GM23338 (cell line): Measurements from ENCODE around the gene ATP6V0C. TPM values are rescaled to one million over a fixed set of nuclear protein-coding genes. Genes with fewer than 3 reads are reported as not detected.

Source experiments
- ATAC-seq: fragments of 200-7000 bp; cut with Tn5 transposase; 3 replicates; pipeline ENCODE4 v1.9.1; 2020
- DNase-seq: peaks from one replicate; pipeline ENCODE4 v3.0.0-alpha.2; 2015; ENCODE audit warnings: low spot score
- H2AFZ ChIP-seq: fragments of 200-600 bp; sonication (generic); 2 replicates; pipeline ENCODE4 v1.8.0; 2016; ENCODE audit warnings: antibody characterized with exemption, mild to moderate bottlenecking, moderate library complexity
- H3F3A ChIP-seq: fragments of 200-600 bp; sonication (generic); replicated peaks from 2 replicates; pipeline ENCODE4 v1.8.0; 2017; ENCODE audit warnings: antibody characterized with exemption, mixed run types, low read depth
- H3K27ac ChIP-seq: fragments of 200-600 bp; sonication (generic); 2 replicates; pipeline ENCODE4 v1.6.1; 2016; ENCODE audit warnings: low read depth
- H3K27me3 ChIP-seq: fragments of 200-600 bp; sonication (generic); 2 replicates; pipeline ENCODE4 v1.8.0; 2016; ENCODE audit warnings: mild to moderate bottlenecking, mixed run types, moderate library complexity; ENCODE audit not compliant: insufficient read depth
- H3K36me3 ChIP-seq: fragments of 200-600 bp; sonication (generic); 2 replicates; pipeline ENCODE4 v1.8.0; 2016; ENCODE audit warnings: mild to moderate bottlenecking; ENCODE audit not compliant: insufficient read depth
- H3K4me1 ChIP-seq: fragments of 200-600 bp; sonication (generic); 2 replicates; pipeline ENCODE4 v1.8.0; 2016; ENCODE audit warnings: mild to moderate bottlenecking, moderate library complexity; ENCODE audit not compliant: insufficient read depth
- H3K4me2 ChIP-seq: fragments of 200-600 bp; sonication (generic); 2 replicates; pipeline ENCODE4 v1.7.1; 2017; ENCODE audit warnings: mixed run types
- H3K4me3 ChIP-seq: fragments of 200-600 bp; sonication (generic); 2 replicates; pipeline ENCODE4 v1.6.1; 2016; ENCODE audit warnings: mixed run types
- H3K79me2 ChIP-seq: fragments of 200-600 bp; sonication (generic); replicated peaks from 2 replicates; pipeline ENCODE4 v1.8.0; 2017; ENCODE audit warnings: mild to moderate bottlenecking; ENCODE audit not compliant: insufficient read depth
- H3K9me2 ChIP-seq: fragments of 200-600 bp; sonication (generic); 2 replicates; pipeline ENCODE4 v1.8.0; 2017; ENCODE audit not compliant: insufficient read depth
- H4K20me1 ChIP-seq: fragments of 200-600 bp; sonication (generic); replicated peaks from 2 replicates; pipeline ENCODE4 v1.8.0; 2017; ENCODE audit warnings: mild to moderate bottlenecking; ENCODE audit not compliant: insufficient read depth
- H3K27ac Mint-ChIP-seq: 2 replicates; pipeline ENCODE4 v1.8.0; 2020; ENCODE audit warnings: inconsistent platforms, mild to moderate bottlenecking, moderate library complexity, mixed read lengths
- H3K27me3 Mint-ChIP-seq: 3 replicates; pipeline ENCODE4 v1.8.0; 2022; ENCODE audit warnings: low read depth, mild to moderate bottlenecking, moderate library complexity, mixed read lengths, inconsistent platforms; ENCODE audit not compliant: insufficient read depth, poor library complexity
- H3K36me3 Mint-ChIP-seq: 3 replicates; pipeline ENCODE4 v1.8.0; 2021; ENCODE audit warnings: low read depth, mild to moderate bottlenecking, inconsistent platforms, moderate library complexity, mixed read lengths
- H3K4me1 Mint-ChIP-seq: 3 replicates; pipeline ENCODE4 v1.8.0; 2020; ENCODE audit warnings: mild to moderate bottlenecking, inconsistent platforms, mixed read lengths
- H3K4me3 Mint-ChIP-seq: 3 replicates; pipeline ENCODE4 v1.8.0; 2021; ENCODE audit warnings: moderate library complexity, mild to moderate bottlenecking, inconsistent platforms, mixed read lengths
- H3K9me3 Mint-ChIP-seq: 3 replicates; pipeline ENCODE4 v1.8.0; 2020; ENCODE audit warnings: moderate library complexity, mild to moderate bottlenecking, inconsistent platforms, mixed read lengths
- CREB1 ChIP-seq: fragments of 250-450 bp; sonication (Bioruptor Pico); IDR thresholded peaks from 2 replicates; pipeline ENCODE4 v1.5.0; 2020; ENCODE audit warnings: low read depth, mild to moderate bottlenecking, moderate library complexity
- EZH2 ChIP-seq: fragments of 200-600 bp; sonication (generic); IDR thresholded peaks from one replicate; pipeline ENCODE4 v1.8.0; 2017; ENCODE audit warnings: antibody characterized with exemption, mild to moderate bottlenecking, low read depth; ENCODE audit not compliant: unreplicated experiment
- EZH2phosphoT487 ChIP-seq: fragments of 200-600 bp; sonication (generic); IDR thresholded peaks from one replicate; pipeline ENCODE4 v1.8.1; 2018; ENCODE audit warnings: antibody characterized with exemption; ENCODE audit not compliant: unreplicated experiment
- JUNB ChIP-seq: IDR thresholded peaks from one replicate; pipeline ENCODE4 v1.6.1; 2016; ENCODE audit warnings: antibody characterized with exemption; ENCODE audit not compliant: unreplicated experiment
- POLR2AphosphoS5 ChIP-seq: IDR thresholded peaks from 2 replicates; pipeline ENCODE4 v1.6.1; 2016; ENCODE audit warnings: antibody characterized with exemption, low read depth
- REST ChIP-seq: IDR thresholded peaks from one replicate; pipeline ENCODE4 v1.6.1; 2018; ENCODE audit warnings: antibody characterized with exemption; ENCODE audit not compliant: unreplicated experiment
- STAT1 ChIP-seq: IDR thresholded peaks from one replicate; pipeline ENCODE4 v1.6.1; 2016; ENCODE audit warnings: antibody characterized with exemption; ENCODE audit not compliant: unreplicated experiment
- ZNF331 ChIP-seq: fragments of 250-450 bp; sonication (Bioruptor Pico); IDR thresholded peaks from 2 replicates; pipeline ENCODE4 v1.5.0; 2020; ENCODE audit warnings: low read depth, mild to moderate bottlenecking, moderate library complexity
- ZNF462 ChIP-seq: fragments of 250-450 bp; sonication (Bioruptor Pico); IDR thresholded peaks from 2 replicates; pipeline ENCODE4 v1.5.0; 2020; ENCODE audit warnings: mild to moderate bottlenecking, moderate library complexity
- polyA plus RNA-seq: library from polyadenylated mRNA; unstranded; fragments of >200 nt; fragmentation: Nextera tagmentation; extraction: Ambion mirVana; gene quantifications from 2 replicates; pipeline ENCODE4 v1.2.1, GENCODE V29; 2016
- total RNA-seq: library from RNA; depleted of rRNA; stranded (reverse); fragments of >200 nt; shearing (Covaris generic); gene quantifications from 2 replicates; pipeline ENCODE4 v1.2.3, GENCODE V29; 2014

The ATP6V0C gene
- total and polyA plus RNA-seq, 2 experiments from 2014 or later = 98.2 to 162 TPM

GRCh38 chr16:2487517-2487842 lies 26.3 kb upstream of the ATP6V0C start:
- H3K79me2 ChIP-seq = 0 out of 2 replicates have a peak, but pooled peaks cover 3% of the 10 kb centered on the region
- no peaks in the 10 kb centered on the region for H3K27me3 ChIP-seq
- Mint-ChIP-seq H3K27me3 (peaks cover 18% of the 10 kb centered on the region), H3K9me3 (no peaks in the 10 kb centered on the region), H3K4me1 (peaks cover 20% of the 10 kb centered on the region), H3K36me3 (no peaks in the 10 kb centered on the region; the same call in 1 of the 3 replicates), H3K27ac (peak overlapping the region; percentile 63), H3K4me3 (no peak overlapping the region; the same call in 2 of the 3 replicates)
- no peaks in the 10 kb centered on the region for H3K36me3 ChIP-seq
- no peak overlapping the region for H3K4me3 ChIP-seq
- H3F3A ChIP-seq = no peaks in the 10 kb centered on the region
- H3K27ac ChIP-seq = no peak overlapping the region
- no peak overlapping the region for H2AFZ ChIP-seq
- H3K4me2 ChIP-seq = no peak overlapping the region
- ATAC-seq (no peak), DNase-seq (no peak)
- TF ChIP-seq CREB1 (CRISPR knock-in tag) (no peak), EZH2phosphoT487 (no peak), JUNB (no peak), POLR2AphosphoS5 (no peak), EZH2 (no peak), ZNF462 (no peak), REST (no peak), STAT1 (no peak), ZNF331 (CRISPR knock-in tag) (no peak)
- no peaks in the 10 kb centered on the region; the same call in 1 of the 2 replicates for H4K20me1 ChIP-seq
- H3K9me2 ChIP-seq = no peaks in the 10 kb centered on the region
- no peaks in the 10 kb centered on the region for H3K4me1 ChIP-seq
